Activated naive CD4-positive, alpha-beta T cell treated with anti-CD3 and anti-CD28 coated beads, Interleukin-2, amount 10 ng/mL, durations not matched to agents 7 days and 5 days (primary cell): ENCODE data around the gene SPRED2.
A peak's percentile ranks its signal among the peaks of the same experiment; 100 is the strongest.

Experiments used
- CTCF ChIA-PET: fragments of 350-600 bp; sonication (Branson Sonifier 250); formaldehyde crosslinking; loops from one replicate; lab custom pipeline; 2021; ENCODE audit warnings: antibody characterized with exemption; lab: Charles Lee
- DNase-seq: peaks from one replicate; pipeline ENCODE4 v3.0.0-alpha.2; 2020
- H3K27ac Mint-ChIP-seq: one replicate; pipeline ENCODE4 v1.8.0; 2021; ENCODE audit warnings: mild to moderate bottlenecking, moderate library complexity, mixed read lengths
- H3K27me3 Mint-ChIP-seq: one replicate; pipeline ENCODE4 v1.8.0; 2021; ENCODE audit warnings: mild to moderate bottlenecking, mixed read lengths
- H3K36me3 Mint-ChIP-seq: one replicate; pipeline ENCODE4 v1.8.0; 2021; ENCODE audit warnings: mixed read lengths
- H3K4me1 Mint-ChIP-seq: one replicate; pipeline ENCODE4 v1.8.0; 2021; ENCODE audit warnings: mixed read lengths
- H3K4me3 Mint-ChIP-seq: one replicate; pipeline ENCODE4 v1.8.0; 2021; ENCODE audit warnings: mild to moderate bottlenecking, moderate library complexity, mixed read lengths
- H3K9me3 Mint-ChIP-seq: one replicate; pipeline ENCODE4 v1.8.0; 2021; ENCODE audit warnings: mixed read lengths

SPRED2 gene

GRCh38 chr2:65368468-65368867 lies 63.9 kb downstream of the SPRED2 start:
- Mint-ChIP-seq H3K27ac (no peak overlapping the region), H3K4me3 (no peak overlapping the region)
- CTCF ChIA-PET = no interaction called here

GRCh38 chr2:65367524-65367923 lies 64.9 kb downstream of the SPRED2 start:
- Mint-ChIP-seq H3K27me3 (no peaks in the 10 kb centered on the region), H3K4me1 (peaks cover 16% of the 10 kb centered on the region), H3K4me3 (no peak overlapping the region), H3K36me3 (peaks cover 3% of the 10 kb centered on the region), H3K27ac (no peak overlapping the region), H3K9me3 (no peaks in the 10 kb centered on the region)
- CTCF ChIA-PET = no interaction called here
- DNase-seq = no peak

More at GRCh38 chr2:65368468-65368867, 63.9 kb downstream of the SPRED2 start:
- Mint-ChIP-seq H3K36me3 (peaks cover 2% of the 10 kb centered on the region), H3K9me3 (no peaks in the 10 kb centered on the region), H3K27me3 (no peaks in the 10 kb centered on the region), H3K4me1 (peaks cover 17% of the 10 kb centered on the region)
- DNase-seq = no peak

GRCh38 chr2:65366595-65367125 lies 65.7 kb downstream of the SPRED2 start:
- Mint-ChIP-seq H3K27me3 (no peaks in the 10 kb centered on the region), H3K36me3 (peaks cover 3% of the 10 kb centered on the region), H3K9me3 (no peaks in the 10 kb centered on the region), H3K4me3 (no peak overlapping the region), H3K4me1 (peaks cover 23% of the 10 kb centered on the region), H3K27ac (no peak overlapping the region)
- DNase-seq = no peak
- CTCF ChIA-PET = interaction anchor here (1.5 kb wide), 1 partner anchor 302 kb away, joined by 3 read pairs; no protein-coding TSS in a partner anchor

- CTCF ChIA-PET = interaction anchor here (1.5 kb wide), 1 partner anchor 301 kb away, joined by 3 read pairs; no protein-coding TSS in a partner anchor
- no peaks in the 10 kb centered on the region for H3K9me3 Mint-ChIP-seq
- no peak overlapping the region for H3K4me3 Mint-ChIP-seq
- DNase-seq = no peak
- H3K36me3 Mint-ChIP-seq = peaks cover 3% of the 10 kb centered on the region
- H3K27me3 Mint-ChIP-seq = no peaks in the 10 kb centered on the region
- H3K4me1 Mint-ChIP-seq = peaks cover 37% of the 10 kb centered on the region
- H3K27ac Mint-ChIP-seq = no peak overlapping the region
Observed at GRCh38 chr2:65364986-65365733, 67.2 kb downstream of the SPRED2 start.

GRCh38 chr2:65363879-65364666 lies 68.3 kb downstream of the SPRED2 start:
- H3K36me3 Mint-ChIP-seq = peaks cover 3% of the 10 kb centered on the region
- no peaks in the 10 kb centered on the region for H3K27me3 Mint-ChIP-seq
- H3K4me1 Mint-ChIP-seq = peaks cover 44% of the 10 kb centered on the region
- no peak for DNase-seq
- CTCF ChIA-PET = no interaction called here
- no peak overlapping the region for H3K27ac Mint-ChIP-seq
- H3K4me3 Mint-ChIP-seq = no peak overlapping the region
- no peaks in the 10 kb centered on the region for H3K9me3 Mint-ChIP-seq

- no peak for DNase-seq
- H3K9me3 Mint-ChIP-seq = no peaks in the 10 kb centered on the region
- H3K36me3 Mint-ChIP-seq = peaks cover 3% of the 10 kb centered on the region
- H3K4me1 Mint-ChIP-seq = peaks cover 61% of the 10 kb centered on the region
- H3K27me3 Mint-ChIP-seq = no peaks in the 10 kb centered on the region
- CTCF ChIA-PET = no interaction called here
- H3K4me3 Mint-ChIP-seq = peak overlapping the region; percentile 3
- peak overlapping the region; percentile 74 for H3K27ac Mint-ChIP-seq
Observed at GRCh38 chr2:65361623-65362022, 70.8 kb downstream of the SPRED2 start.

GRCh38 chr2:65360441-65360840 lies 72.0 kb downstream of the SPRED2 start:
- Mint-ChIP-seq H3K9me3 (no peaks in the 10 kb centered on the region), H3K4me1 (peaks cover 57% of the 10 kb centered on the region), H3K27ac (peak overlapping the region; percentile 1), H3K27me3 (no peaks in the 10 kb centered on the region), H3K36me3 (peaks cover 3% of the 10 kb centered on the region), H3K4me3 (no peak overlapping the region)
- DNase-seq = no peak
- CTCF ChIA-PET = interaction anchor here (1.0 to 1.4 kb wide), 3 partner anchors 13 to 84 kb away, joined by 3 read pairs; no protein-coding TSS in a partner anchor

GRCh38 chr2:65358678-65359400 lies 73.6 kb downstream of the SPRED2 start:
- Mint-ChIP-seq H3K4me3 (no peak overlapping the region), H3K4me1 (peaks cover 65% of the 10 kb centered on the region), H3K27me3 (no peaks in the 10 kb centered on the region), H3K27ac (no peak overlapping the region), H3K36me3 (peaks cover 2% of the 10 kb centered on the region), H3K9me3 (no peaks in the 10 kb centered on the region)
- DNase-seq = no peak
- CTCF ChIA-PET = interaction anchor here (1.4 to 2.5 kb wide), 2 partner anchors 39 to 83 kb away, joined by 3 to 7 read pairs; no protein-coding TSS in a partner anchor

- H3K4me1 Mint-ChIP-seq = peaks cover 65% of the 10 kb centered on the region
- no peaks in the 10 kb centered on the region for H3K9me3 Mint-ChIP-seq
- no peak for DNase-seq
- H3K36me3 Mint-ChIP-seq = no peaks in the 10 kb centered on the region
- H3K27ac Mint-ChIP-seq = peak overlapping the region; percentile 82
- CTCF ChIA-PET = interaction anchor here (1.3 to 2.5 kb wide), 2 partner anchors 38 to 216 kb away, joined by 3 to 7 read pairs; no protein-coding TSS in a partner anchor
- no peaks in the 10 kb centered on the region for H3K27me3 Mint-ChIP-seq
- H3K4me3 Mint-ChIP-seq = no peak overlapping the region
Observed at GRCh38 chr2:65357959-65358294, 74.5 kb downstream of the SPRED2 start.

GRCh38 chr2:65357095-65357958 lies 75.1 kb downstream of the SPRED2 start:
- no peaks in the 10 kb centered on the region for H3K9me3 Mint-ChIP-seq
- H3K4me1 Mint-ChIP-seq = peaks cover 64% of the 10 kb centered on the region
- CTCF ChIA-PET = interaction anchor here (1.3 to 2.5 kb wide), 2 partner anchors 37 to 216 kb away, joined by 3 to 7 read pairs; no protein-coding TSS in a partner anchor

GRCh38 chr2:65355186-65355831 lies 77.1 kb downstream of the SPRED2 start:
- no peaks in the 10 kb centered on the region for H3K27me3 Mint-ChIP-seq
- H3K4me1 Mint-ChIP-seq = peaks cover 54% of the 10 kb centered on the region
- H3K36me3 Mint-ChIP-seq = peaks cover 2% of the 10 kb centered on the region
- no peak overlapping the region for H3K4me3 Mint-ChIP-seq
- no peaks in the 10 kb centered on the region for H3K9me3 Mint-ChIP-seq
- CTCF ChIA-PET = no interaction called here
- no peak overlapping the region for H3K27ac Mint-ChIP-seq
- DNase-seq = no peak

More at GRCh38 chr2:65357095-65357958, 75.1 kb downstream of the SPRED2 start:
- DNase-seq = no peak
- H3K27me3 Mint-ChIP-seq = no peaks in the 10 kb centered on the region
- no peaks in the 10 kb centered on the region for H3K36me3 Mint-ChIP-seq
- peak overlapping the region; percentile 82 for H3K27ac Mint-ChIP-seq
- H3K4me3 Mint-ChIP-seq = no peak overlapping the region

GRCh38 chr2:65354773-65355172 lies 77.6 kb downstream of the SPRED2 start:
- no peak overlapping the region for H3K4me3 Mint-ChIP-seq
- H3K27me3 Mint-ChIP-seq = no peaks in the 10 kb centered on the region
- peaks cover 56% of the 10 kb centered on the region for H3K4me1 Mint-ChIP-seq
- H3K27ac Mint-ChIP-seq = no peak overlapping the region
- H3K9me3 Mint-ChIP-seq = no peaks in the 10 kb centered on the region
- DNase-seq = no peak
- CTCF ChIA-PET = no interaction called here
- H3K36me3 Mint-ChIP-seq = peaks cover 2% of the 10 kb centered on the region

GRCh38 chr2:65353927-65354326 lies 78.5 kb downstream of the SPRED2 start:
- Mint-ChIP-seq H3K4me1 (peaks cover 58% of the 10 kb centered on the region), H3K36me3 (peaks cover 3% of the 10 kb centered on the region), H3K27me3 (no peaks in the 10 kb centered on the region), H3K27ac (no peak overlapping the region), H3K9me3 (no peaks in the 10 kb centered on the region), H3K4me3 (no peak overlapping the region)
- CTCF ChIA-PET = no interaction called here
- DNase-seq = no peak
